Endothelial cell of umbilical vein (primary cell): Measurements from ENCODE around the gene ZBTB39. TPM values are rescaled to one million over a fixed set of nuclear protein-coding genes. Genes with fewer than 3 reads are reported as not detected.

ENCODE experiments used
- BruUV-seq: library from RNA; stranded (reverse); fragments of 400-500 nt; replicated peaks from 2 replicates; lab custom pipeline; 2021; lab: Mats Ljungman, UMichigan
- CTCF ChIA-PET: fragments of 300-600, 350-600 bp; sonication (Branson Sonifier 250); formaldehyde crosslinking; loops from one replicate; lab custom pipeline; 2021; ENCODE audit warnings: antibody characterized with exemption, inconsistent platforms; lab: Charles Lee
- POLR2A ChIA-PET: fragments of 300-600, 350-600 bp; sonication (Branson Sonifier 250); formaldehyde crosslinking; loops from one replicate; lab custom pipeline; 2021; ENCODE audit warnings: antibody characterized with exemption, inconsistent platforms; lab: Charles Lee
- DNase-seq: peaks from one replicate; pipeline ENCODE4 v3.0.0-alpha.2; 2011; ENCODE audit warnings: low read depth, low spot score
- FAIRE-seq: peaks from 2 replicates; lab custom pipeline; 2011; peaks lifted over from hg19 to GRCh38; lab: Jason Lieb, UNC
- H2AFZ ChIP-seq: 2 replicates; pipeline ENCODE4 v1.6.0; 2012; ENCODE audit warnings: low read depth, low read length, control low read depth, inconsistent platforms
- H3K27ac ChIP-seq: 2 replicates; pipeline ENCODE4 v1.5.1; 2011; ENCODE audit warnings: low read depth, mild to moderate bottlenecking, control low read depth, low read length, moderate library complexity; ENCODE audit not compliant: insufficient read depth
- H3K27me3 ChIP-seq, 2 experiments: 2 replicates each; pipeline versions ENCODE4 v1.6.0 to v1.6.1; 2011; ENCODE audit warnings: low read length in 2 of 2, mixed read lengths in 1 of 2; ENCODE audit not compliant: control insufficient read depth in 2 of 2, insufficient read depth in 2 of 2
- H3K36me3 ChIP-seq, 2 experiments: 2 replicates in 1 of 2; 3 replicates in 1 of 2; pipeline ENCODE4 v1.5.1; 2011; ENCODE audit warnings: low read length in 2 of 2, mild to moderate bottlenecking in 1 of 2, moderate library complexity in 1 of 2; ENCODE audit not compliant: control insufficient read depth in 2 of 2, insufficient read depth in 2 of 2; ENCODE audit errors: extremely low read depth in 1 of 2
- H3K4me1 ChIP-seq: 3 replicates; pipeline ENCODE4 v1.5.1; 2011; ENCODE audit warnings: mild to moderate bottlenecking, low read length; ENCODE audit not compliant: control insufficient read depth, insufficient read depth; ENCODE audit errors: extremely low read depth
- H3K4me2 ChIP-seq: 2 replicates; pipeline ENCODE4 v1.6.1; 2011; ENCODE audit warnings: low read length, control low read depth, mixed read lengths; ENCODE audit not compliant: insufficient read depth
- H3K4me3 ChIP-seq, 3 experiments: fragments of 200-600 bp in 1 of 3; sonication (generic), shearing (Covaris generic) in 1 of 3; replicated peaks in 1 of 3; 2 replicates each; pipeline ENCODE4 v1.5.1; 2011 to 2016; ENCODE audit warnings: control low read depth in 3 of 3, low read length in 3 of 3, mild to moderate bottlenecking in 2 of 3, inconsistent platforms in 1 of 3, low read depth in 1 of 3, moderate library complexity in 1 of 3; ENCODE audit not compliant: insufficient read depth in 1 of 3
- H3K79me2 ChIP-seq: 2 replicates; pipeline ENCODE4 v1.6.0; 2012; ENCODE audit warnings: low read length, inconsistent platforms; ENCODE audit not compliant: control insufficient read depth, insufficient read depth
- H3K9ac ChIP-seq: replicated peaks from 2 replicates; pipeline ENCODE3; 2011; ENCODE audit warnings: low read length, control low read depth; ENCODE audit not compliant: insufficient read depth; ENCODE audit errors: extremely low read depth
- H3K9me1 ChIP-seq: replicated peaks from 3 replicates; pipeline ENCODE4 v1.6.0; 2011; ENCODE audit warnings: mild to moderate bottlenecking, low read length; ENCODE audit not compliant: control insufficient read depth, insufficient read depth; ENCODE audit errors: extremely low read depth
- H3K9me3 ChIP-seq: replicated peaks from 2 replicates; pipeline ENCODE4 v1.5.1; 2012; ENCODE audit warnings: low read length, inconsistent platforms; ENCODE audit not compliant: control insufficient read depth, insufficient read depth
- H4K20me1 ChIP-seq: replicated peaks from 2 replicates; pipeline ENCODE3; 2011; ENCODE audit warnings: mild to moderate bottlenecking, low read length; ENCODE audit not compliant: control insufficient read depth, insufficient read depth; ENCODE audit errors: extremely low read depth
- EZH2 ChIP-seq: IDR thresholded peaks from 2 replicates; pipeline ENCODE4 v1.6.1; 2012; ENCODE audit warnings: borderline replicate concordance, low read depth, mild to moderate bottlenecking, moderate library complexity, low read length, inconsistent platforms; ENCODE audit not compliant: severe bottlenecking
- FOS ChIP-seq: IDR thresholded peaks from 2 replicates; pipeline ENCODE4 v1.6.1; 2011; ENCODE audit warnings: mild to moderate bottlenecking, low read length, moderate library complexity, borderline replicate concordance; ENCODE audit not compliant: insufficient read depth
- JUN ChIP-seq: IDR thresholded peaks from 2 replicates; pipeline ENCODE4 v1.6.1; 2011; ENCODE audit warnings: borderline replicate concordance, low read depth; ENCODE audit not compliant: insufficient read length, insufficient read depth
- MYC ChIP-seq: IDR thresholded peaks from one replicate; pipeline ENCODE4 v1.6.1; 2011; ENCODE audit warnings: mild to moderate bottlenecking, low read depth, low read length
- POLR2A ChIP-seq: IDR thresholded peaks from 2 replicates; pipeline ENCODE4 v1.6.1; 2012; ENCODE audit warnings: low read depth, mild to moderate bottlenecking, control low read depth, low read length
- POLR2AphosphoS5 ChIP-seq: IDR thresholded peaks from 2 replicates; pipeline ENCODE4 v1.6.1; 2012; ENCODE audit warnings: low read depth, mild to moderate bottlenecking, control low read depth, low read length, moderate library complexity; ENCODE audit not compliant: insufficient read depth
- dilution Hi-C: fragments of 300-500 bp; cut with MboI; formaldehyde crosslinking; loops from one replicate; pipeline ENCODE4 v1.15.0; 2019; ENCODE audit warnings: low sequenced_read_pairs; ENCODE audit not compliant: extremely low pct_ligation_motif_present
- intact Hi-C: fragments of 100-400 bp; cut with micrococcal nuclease; formaldehyde crosslinking; loops from one replicate; pipeline ENCODE4 v1.10.0; 2022
- polyA plus RNA-seq, 4 experiments: library from polyadenylated mRNA; depleted of rRNA in 3 of 4; stranded (reverse) in 3 of 4; unstranded in 1 of 4; fragments of >200 nt; gene quantifications; 2 replicates each; pipeline versions ENCODE4 v1.2.1 to v1.2.3, GENCODE V29; 2011 to 2012; ENCODE audit warnings: missing spikeins in 1 of 4
- total RNA-seq: library from RNA; stranded (reverse); gene quantifications from 2 replicates; pipeline ENCODE4 v1.2.3, GENCODE V29; 2021
- TF ChIP-seq, protein P1 (sequence below): IDR thresholded peaks from 2 replicates; pipeline ENCODE4 v1.6.1; 2011; ENCODE audit not compliant: insufficient read depth, insufficient read length
- TF ChIP-seq, protein P2 (sequence below), 2 donors: IDR thresholded peaks; 1 replicate in 1 of 2; 2 replicates in 1 of 2; pipeline ENCODE4 v1.5.1; 2011; ENCODE audit warnings: low read length in 2 of 2, mild to moderate bottlenecking in 2 of 2, moderate library complexity in 2 of 2, control low read depth in 1 of 2, inconsistent platforms in 1 of 2, low read depth in 1 of 2; ENCODE audit not compliant: insufficient read depth in 1 of 2; ENCODE audit errors: extremely low read depth in 1 of 2

Gene ZBTB39
- total and polyA plus RNA-seq, 2 donors (not counting 3 experiments of a cell fraction or from before 2014, with no cell fraction given) = 5.9 to 8.5 TPM

DNA sequence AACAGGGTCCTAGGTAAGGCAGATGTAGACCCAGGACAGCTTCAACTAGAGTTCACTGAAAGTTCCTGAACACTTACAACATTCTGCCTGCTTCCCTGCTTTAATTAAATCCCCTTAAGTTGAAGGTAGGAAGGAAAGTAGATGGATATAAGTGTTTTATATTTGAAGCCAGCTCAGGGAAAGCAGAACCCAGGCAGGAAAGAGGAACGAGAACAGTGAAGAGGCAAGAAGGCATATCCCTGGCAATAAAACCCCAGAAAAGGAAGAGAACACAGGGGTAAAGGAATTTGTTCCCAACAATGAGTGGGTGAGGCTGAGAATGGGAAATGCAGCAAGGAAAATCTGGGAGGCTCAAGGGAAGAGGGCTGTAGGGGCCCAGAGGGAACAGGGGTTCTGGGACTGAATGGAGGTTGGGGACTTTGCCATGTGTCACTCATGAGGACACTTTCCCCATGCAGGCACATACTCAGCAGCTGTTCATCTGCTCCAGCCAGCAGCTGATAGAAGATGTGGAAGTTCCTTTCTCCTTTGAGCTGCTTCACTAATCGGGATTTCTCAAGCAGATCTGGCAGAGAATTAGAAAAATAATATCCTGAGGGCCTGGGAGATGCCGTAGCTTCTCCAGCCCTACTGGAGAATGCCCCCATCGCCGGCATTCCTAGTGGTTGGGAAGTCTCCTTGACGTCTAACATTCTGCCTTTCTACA, 39.9 kb upstream of the ZBTB39 start:
- CTCF ChIA-PET = interaction anchor here (0.7 kb wide), 1 partner anchor 78 kb away, joined by 3 read pairs; no protein-coding TSS in a partner anchor
- intact Hi-C loops (no loop called here), dilution Hi-C loops (no loop called here)
- no peaks in the 10 kb centered on the region for H3K36me3 ChIP-seq
- no peaks in the 10 kb centered on the region for H4K20me1 ChIP-seq
- H3K9me1 ChIP-seq = no peaks in the 10 kb centered on the region
- H3K9ac ChIP-seq = no peak overlapping the region
- H3K27ac ChIP-seq = no peak overlapping the region
- FAIRE-seq = no peak
- H3K4me1 ChIP-seq = no peaks in the 10 kb centered on the region
- no peak overlapping the region for H2AFZ ChIP-seq
- peaks cover 12 to 17% of the 10 kb centered on the region in 2 experiments for H3K27me3 ChIP-seq
- BruUV-seq = no TSS peak
- no peaks in the 10 kb centered on the region for H3K9me3 ChIP-seq
- no peaks in the 10 kb centered on the region for H3K79me2 ChIP-seq
- DNase-seq = no peak
- H3K4me2 ChIP-seq = no peak overlapping the region
- POLR2A ChIA-PET = no interaction called here
- TF ChIP-seq, protein P1, sequence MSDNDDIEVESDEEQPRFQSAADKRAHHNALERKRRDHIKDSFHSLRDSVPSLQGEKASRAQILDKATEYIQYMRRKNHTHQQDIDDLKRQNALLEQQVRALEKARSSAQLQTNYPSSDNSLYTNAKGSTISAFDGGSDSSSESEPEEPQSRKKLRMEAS = no peak
- TF ChIP-seq FOS (no peak), JUN (no peak), POLR2AphosphoS5 (no peak)
- H3K4me3 ChIP-seq = no peak overlapping the region

DNA sequence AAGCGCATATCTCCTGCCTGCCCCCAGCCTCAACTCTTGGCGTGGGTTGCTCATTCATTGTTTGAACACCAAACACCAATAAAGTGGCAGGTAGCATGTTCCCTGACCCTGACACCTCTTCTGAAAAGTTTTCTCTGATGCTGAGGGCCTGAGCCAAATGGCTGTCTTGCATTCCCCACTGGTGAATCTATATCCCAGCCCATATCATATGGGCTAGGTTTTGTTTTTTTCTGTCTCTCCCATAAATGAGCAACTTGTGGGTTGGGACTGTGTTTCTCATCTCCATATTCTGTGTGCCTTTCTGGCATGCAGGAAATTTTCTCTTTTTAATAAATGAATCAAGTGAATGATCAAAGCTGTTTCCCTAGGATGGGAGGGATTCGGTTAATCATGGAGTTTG, 38.5 kb upstream of the ZBTB39 start:
- no peak overlapping the region for H2AFZ ChIP-seq
- no peak overlapping the region for H3K4me2 ChIP-seq
- FAIRE-seq (no peak), DNase-seq (no peak)
- CTCF ChIA-PET = no interaction called here
- H3K36me3 ChIP-seq = no peaks in the 10 kb centered on the region
- no peak overlapping the region for H3K4me3 ChIP-seq
- intact Hi-C loops = no loop called here
- H3K79me2 ChIP-seq = no peaks in the 10 kb centered on the region
- no peak overlapping the region for H3K27ac ChIP-seq
- no peak for TF ChIP-seq JUN
- no peak for TF ChIP-seq EZH2
- no peak for TF ChIP-seq POLR2A
- TF ChIP-seq, protein P2, sequence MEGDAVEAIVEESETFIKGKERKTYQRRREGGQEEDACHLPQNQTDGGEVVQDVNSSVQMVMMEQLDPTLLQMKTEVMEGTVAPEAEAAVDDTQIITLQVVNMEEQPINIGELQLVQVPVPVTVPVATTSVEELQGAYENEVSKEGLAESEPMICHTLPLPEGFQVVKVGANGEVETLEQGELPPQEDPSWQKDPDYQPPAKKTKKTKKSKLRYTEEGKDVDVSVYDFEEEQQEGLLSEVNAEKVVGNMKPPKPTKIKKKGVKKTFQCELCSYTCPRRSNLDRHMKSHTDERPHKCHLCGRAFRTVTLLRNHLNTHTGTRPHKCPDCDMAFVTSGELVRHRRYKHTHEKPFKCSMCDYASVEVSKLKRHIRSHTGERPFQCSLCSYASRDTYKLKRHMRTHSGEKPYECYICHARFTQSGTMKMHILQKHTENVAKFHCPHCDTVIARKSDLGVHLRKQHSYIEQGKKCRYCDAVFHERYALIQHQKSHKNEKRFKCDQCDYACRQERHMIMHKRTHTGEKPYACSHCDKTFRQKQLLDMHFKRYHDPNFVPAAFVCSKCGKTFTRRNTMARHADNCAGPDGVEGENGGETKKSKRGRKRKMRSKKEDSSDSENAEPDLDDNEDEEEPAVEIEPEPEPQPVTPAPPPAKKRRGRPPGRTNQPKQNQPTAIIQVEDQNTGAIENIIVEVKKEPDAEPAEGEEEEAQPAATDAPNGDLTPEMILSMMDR (IDR thresholded peaks at IDR 0.05; ENCODE audit: extremely low read depth in 1 of 2, insufficient read depth in 1 of 2, low read depth in 1 of 2, low read length in 2 of 2) = no peak
- no peak for TF ChIP-seq FOS
- no peak for TF ChIP-seq POLR2AphosphoS5
- TF ChIP-seq MYC = no peak
- no peaks in the 10 kb centered on the region for H3K9me3 ChIP-seq
- H3K9me1 ChIP-seq = no peaks in the 10 kb centered on the region
- no TSS peak for BruUV-seq
- H3K9ac ChIP-seq = no peak overlapping the region
- H4K20me1 ChIP-seq = no peaks in the 10 kb centered on the region
- dilution Hi-C loops = no loop called here
- H3K27me3 ChIP-seq = peaks cover 14 to 28% of the 10 kb centered on the region in 2 experiments
- no peaks in the 10 kb centered on the region for H3K4me1 ChIP-seq
- POLR2A ChIA-PET = no interaction called here
